Motor neuron (in vitro differentiated cells): ENCODE measurements around the gene USP5. TPM values are rescaled to one million over a fixed set of nuclear protein-coding genes. Genes with fewer than 3 reads are reported as not detected.
A peak's percentile ranks its signal among the peaks of the same experiment; 100 is the strongest.

ENCODE experiments used
- ATAC-seq, 8 experiments: fragments of 200-7000 bp; cut with Tn5 transposase; replicated peaks in 6 of 8; 2 replicates each; pipeline ENCODE4 v1.8.0; 2021; ENCODE audit warnings: mild to moderate bottlenecking in 8 of 8, moderate library complexity in 8 of 8
- H3K27ac ChIP-seq, 2 donors: fragments of 250-450 bp; sonication (Bioruptor Pico); 2 replicates each; pipeline ENCODE4 v1.9.0; 2021; ENCODE audit warnings: antibody characterized with exemption in 2 of 2, mild to moderate bottlenecking in 2 of 2, moderate library complexity in 1 of 2
- H3K4me1 ChIP-seq, 2 donors: fragments of 250-450 bp; sonication (Bioruptor Pico); replicated peaks in 1 of 2; 2 replicates each; pipeline ENCODE4 v1.6.1; 2021; ENCODE audit warnings: antibody characterized with exemption in 2 of 2, mild to moderate bottlenecking in 2 of 2, moderate library complexity in 1 of 2
- H3K4me3 ChIP-seq, 5 donors: fragments of 250-450 bp; sonication (Bioruptor Pico); 2 replicates each; pipeline ENCODE4 v1.9.0; 2021; ENCODE audit warnings: antibody characterized with exemption in 5 of 5, mild to moderate bottlenecking in 5 of 5, moderate library complexity in 4 of 5
- WGBS, 10 experiments: fragments of 450-650 bp; shearing (Covaris generic); methylation state at CpG; one replicate each; pipeline ENCODE4 v1.0.0; 2022; 5-methylcytosine and 5-hydroxymethylcytosine counted together
- in situ Hi-C, 9 experiments: fragments of 400-800 bp; cut with MboI; loops; one replicate each; pipeline ENCODE4 v1.15.0; 2021; ENCODE audit warnings: low sequenced_read_pairs in 9 of 9, low pct_unique_long_range_greater_than_20kb in 2 of 9; ENCODE audit not compliant: unreplicated experiment in 9 of 9
- total RNA-seq, 8 experiments: library from RNA; unstranded; fragments of 300-600 nt; gene quantifications; 2 replicates each; pipeline versions ENCODE4 v1.2.3 to v1.2.4, GENCODE V29; 2022

The USP5 gene
- total RNA-seq, 8 experiments from 2014 or later, result 52.3 to 122 (median 75.2) TPM

DNA sequence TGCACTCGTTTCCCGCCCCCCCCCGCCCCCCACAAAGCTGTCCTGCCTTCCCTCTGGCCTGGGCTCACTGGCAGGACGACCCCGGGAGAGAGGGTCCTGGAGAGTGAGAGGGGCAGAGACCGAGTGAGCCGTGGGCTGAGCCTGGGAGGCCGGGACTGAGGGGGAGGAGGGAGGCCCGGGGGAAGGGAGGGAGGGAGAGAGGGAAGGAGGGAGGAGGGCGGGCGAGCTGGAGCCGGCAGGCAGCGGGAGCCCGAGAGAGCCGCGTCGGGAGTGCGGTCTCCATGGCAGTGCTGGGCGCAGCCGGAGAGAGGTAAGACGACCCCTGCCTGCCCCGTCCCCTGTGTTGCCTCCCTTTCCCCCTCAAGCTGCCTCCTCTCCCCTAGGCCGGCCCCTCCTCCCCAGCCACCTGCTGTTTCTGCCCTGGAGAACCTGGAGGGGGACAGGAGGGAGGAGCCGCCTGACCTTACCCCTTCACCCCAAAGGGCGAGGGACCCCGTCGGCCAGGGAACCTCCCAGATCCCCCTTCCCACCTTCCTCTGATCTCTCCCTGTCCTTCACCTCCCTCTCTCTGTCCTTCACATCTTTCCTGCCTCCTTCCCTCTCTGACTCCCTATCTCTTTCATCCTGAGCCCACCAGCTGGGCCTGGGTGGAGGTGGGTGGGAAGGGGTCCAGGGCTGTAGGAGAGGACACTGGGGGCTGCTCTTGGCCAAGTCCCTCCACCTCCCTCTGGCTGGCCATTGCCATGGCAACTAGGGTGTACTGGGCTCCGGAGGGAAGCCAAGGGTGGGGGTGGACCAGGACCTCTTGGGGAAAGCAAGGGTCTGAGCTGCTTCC, 30.1 kb upstream of the USP5 start, which contains the start of gene GPR162:
Gene GPR162, plus strand, starts transcription at position 231 of the 835 bp plus-strand sequence. CDS start 2,078 bp downstream, outside the sequence.
- Histone ChIP-seq H3K4me3 (peak within 1 kb of the TSS; percentile 36 to 52 (median 42)), H3K27ac (peak within 1 kb of the TSS; percentile 75 to 81), H3K4me1 (peaks cover 66 to 76% of the 10 kb centered on the region in 2 donors)
- in situ Hi-C loops, result no loop called here
- peak; percentile 34 to 78 (median 72) for ATAC-seq
- no CpG with 5 or more reads among the region's 28 CpGs for WGBS, 10 experiments

DNA sequence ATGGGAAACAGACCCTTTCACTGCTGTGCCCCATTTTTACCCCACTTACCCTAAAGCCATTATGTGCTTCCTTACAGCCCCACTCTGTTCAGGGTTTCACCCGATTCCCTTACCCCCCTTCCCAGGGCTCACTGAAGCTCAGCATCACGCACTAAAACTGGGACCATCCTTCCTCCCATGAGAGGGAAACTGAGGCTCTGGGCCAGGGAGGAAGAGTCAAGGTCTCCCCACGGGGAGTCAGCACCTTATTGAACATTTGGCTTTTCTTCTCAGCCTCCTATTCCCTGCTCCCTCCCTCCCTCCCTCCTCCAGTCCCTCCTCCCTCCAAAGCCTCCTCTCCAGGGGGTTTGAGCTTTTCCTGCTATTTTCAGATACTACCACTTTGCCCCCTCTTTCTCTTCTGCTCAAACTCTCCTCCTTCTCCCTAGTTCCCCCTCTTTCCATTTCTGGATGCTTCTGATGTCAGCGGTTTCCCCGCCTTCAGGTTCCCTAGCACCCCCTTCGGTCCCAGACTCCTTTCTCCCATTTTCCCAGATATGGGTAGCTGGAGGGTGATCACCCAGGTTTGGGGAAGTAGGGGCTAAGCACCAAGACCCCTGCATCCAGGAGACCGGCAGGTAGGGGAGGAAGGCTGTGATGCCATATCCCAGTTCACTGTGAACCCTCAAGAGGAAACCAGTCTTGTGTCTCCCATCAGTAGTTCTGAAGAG, 29.4 kb upstream of the USP5 start:
- in situ Hi-C loops, result no loop called here
- WGBS, 10 experiments, result 0 to 100% (median 78%) methylated on average over 1 to 2 of the region's 7 CpGs; no CpG with 5 or more reads in 5 of the 10 experiments
- no peak for ATAC-seq
- H3K27ac ChIP-seq, result peak overlapping the region; percentile 75 to 81
- H3K4me1 ChIP-seq, result peaks cover 71 to 82% of the 10 kb centered on the region in 2 donors
- H3K4me3 ChIP-seq, result peak overlapping the region; percentile 36 to 52 (median 42)

DNA sequence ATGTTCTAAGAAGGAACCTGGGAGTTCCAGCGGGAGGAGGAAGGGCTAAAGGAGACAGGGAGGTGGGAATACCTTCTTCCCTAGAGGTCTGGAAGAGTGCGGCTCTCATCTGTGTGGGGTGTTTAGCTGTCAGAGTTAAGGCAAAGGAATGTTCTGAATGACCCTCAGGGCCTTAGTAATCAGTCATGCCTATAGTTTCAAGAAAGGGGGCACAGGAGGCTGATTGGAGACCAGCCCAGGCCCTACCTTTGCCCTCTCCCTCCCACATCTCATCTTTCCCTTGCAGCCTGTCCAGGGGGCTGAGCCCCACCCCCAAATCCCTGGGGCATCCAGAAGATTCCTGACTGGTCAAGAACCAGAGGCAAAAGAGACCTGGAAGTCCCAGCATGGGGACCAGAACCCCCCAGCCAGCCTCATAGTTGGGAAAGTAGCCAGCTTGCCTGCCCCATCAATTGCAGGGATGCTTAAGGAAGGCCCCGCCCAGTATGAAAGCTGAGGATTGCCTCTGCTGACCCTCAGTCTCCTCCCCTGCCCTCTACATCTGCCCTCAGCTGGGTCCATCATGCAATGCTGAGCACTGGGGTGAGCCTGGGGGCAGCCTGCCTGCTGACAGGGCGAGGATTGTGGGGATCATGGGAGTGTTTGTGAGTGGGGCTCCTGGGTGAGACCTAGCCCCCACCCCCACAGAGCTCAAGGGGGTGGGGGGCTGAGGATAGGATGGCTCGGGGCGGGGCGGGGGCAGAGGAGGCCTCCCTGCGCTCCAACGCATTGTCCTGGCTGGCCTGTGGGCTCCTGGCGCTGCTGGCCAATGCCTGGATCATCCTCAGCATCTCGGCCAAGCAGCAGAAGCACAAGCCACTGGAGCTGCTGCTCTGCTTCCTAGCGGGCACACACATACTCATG, 28.5 kb upstream of the USP5 start:
- in situ Hi-C loops, result no loop called here
- no peak overlapping the region for H3K4me3 ChIP-seq
- H3K27ac ChIP-seq, result peak overlapping the region in 1 of 2 donors; percentile 22
- H3K4me1 ChIP-seq, result peaks cover 63 to 74% of the 10 kb centered on the region in 2 donors
- 31 to 87% (median 50%) methylated on average over 1 to 3 of the region's 12 CpGs; no CpG with 5 or more reads in 5 of the 10 experiments for WGBS, 10 experiments
- ATAC-seq, result no peak

DNA sequence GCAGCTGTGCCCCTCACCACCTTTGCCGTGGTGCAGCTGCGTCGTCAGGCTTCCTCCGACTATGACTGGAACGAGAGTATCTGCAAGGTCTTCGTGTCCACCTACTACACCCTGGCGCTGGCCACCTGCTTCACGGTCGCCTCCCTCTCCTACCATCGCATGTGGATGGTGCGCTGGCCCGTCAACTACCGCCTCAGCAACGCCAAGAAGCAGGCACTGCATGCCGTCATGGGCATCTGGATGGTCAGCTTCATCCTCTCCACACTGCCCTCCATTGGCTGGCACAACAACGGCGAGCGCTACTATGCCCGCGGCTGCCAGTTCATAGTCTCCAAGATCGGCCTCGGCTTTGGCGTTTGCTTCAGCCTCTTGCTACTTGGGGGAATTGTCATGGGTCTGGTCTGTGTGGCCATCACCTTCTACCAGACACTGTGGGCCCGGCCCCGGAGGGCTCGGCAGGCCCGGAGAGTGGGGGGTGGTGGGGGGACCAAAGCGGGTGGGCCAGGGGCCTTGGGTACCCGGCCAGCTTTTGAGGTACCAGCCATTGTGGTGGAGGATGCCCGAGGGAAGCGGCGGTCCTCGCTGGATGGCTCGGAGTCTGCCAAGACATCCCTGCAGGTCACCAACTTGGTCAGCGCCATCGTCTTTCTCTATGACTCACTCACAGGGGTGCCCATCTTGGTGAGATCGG, 27.7 kb upstream of the USP5 start:
- no peak for ATAC-seq
- in situ Hi-C loops, result no loop called here
- Histone ChIP-seq H3K4me1 (peaks cover 55 to 67% of the 10 kb centered on the region in 2 donors), H3K27ac (peak overlapping the region in 1 of 2 donors; percentile 78), H3K4me3 (no peak overlapping the region)
- 80 to 97% (median 83%) methylated on average over 2 to 6 of the region's 37 CpGs; no CpG with 5 or more reads in 7 of the 10 experiments for WGBS, 10 experiments

DNA sequence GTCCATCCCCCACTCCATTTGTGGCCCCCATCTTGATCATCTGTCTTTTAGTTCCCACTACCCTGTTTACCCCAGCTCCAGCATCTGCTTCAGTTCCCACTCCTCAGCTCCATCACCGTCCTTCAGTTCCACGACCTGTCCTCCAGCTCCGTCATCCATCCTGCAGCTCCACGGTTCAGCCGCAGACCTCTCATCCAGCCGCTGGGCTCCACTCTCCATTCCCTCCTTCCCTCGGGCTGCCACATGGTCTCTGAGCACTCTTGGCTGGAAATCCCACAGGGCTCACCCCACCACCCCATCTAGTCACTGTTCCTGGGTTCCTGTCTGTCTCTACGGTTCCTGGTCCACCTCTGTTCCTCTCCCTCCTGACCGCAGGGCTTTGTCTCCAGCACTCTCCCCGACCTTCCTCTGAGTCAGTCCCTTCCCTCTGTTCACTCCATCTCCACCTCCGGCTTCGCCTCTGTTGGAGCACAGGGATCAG, 27.0 kb upstream of the USP5 start:
- peak in 3 of 8 experiments; percentile 0 to 8 (median 3) for ATAC-seq
- Histone ChIP-seq H3K27ac (peak overlapping the region; percentile 74 to 78), H3K4me1 (peaks cover 49 to 62% of the 10 kb centered on the region in 2 donors), H3K4me3 (peak overlapping the region in 2 of 5 donors; percentile 1 to 7)
- WGBS, 10 experiments, result 0 to 84% (median 61%) methylated on average over 1 to 6 of the region's 12 CpGs; no CpG with 5 or more reads in 2 of the 10 experiments
- in situ Hi-C loops, result loop anchor here in 1 of 9 experiments (25.0 kb wide), 1 partner anchor 88 kb away; no protein-coding TSS in a partner anchor

DNA sequence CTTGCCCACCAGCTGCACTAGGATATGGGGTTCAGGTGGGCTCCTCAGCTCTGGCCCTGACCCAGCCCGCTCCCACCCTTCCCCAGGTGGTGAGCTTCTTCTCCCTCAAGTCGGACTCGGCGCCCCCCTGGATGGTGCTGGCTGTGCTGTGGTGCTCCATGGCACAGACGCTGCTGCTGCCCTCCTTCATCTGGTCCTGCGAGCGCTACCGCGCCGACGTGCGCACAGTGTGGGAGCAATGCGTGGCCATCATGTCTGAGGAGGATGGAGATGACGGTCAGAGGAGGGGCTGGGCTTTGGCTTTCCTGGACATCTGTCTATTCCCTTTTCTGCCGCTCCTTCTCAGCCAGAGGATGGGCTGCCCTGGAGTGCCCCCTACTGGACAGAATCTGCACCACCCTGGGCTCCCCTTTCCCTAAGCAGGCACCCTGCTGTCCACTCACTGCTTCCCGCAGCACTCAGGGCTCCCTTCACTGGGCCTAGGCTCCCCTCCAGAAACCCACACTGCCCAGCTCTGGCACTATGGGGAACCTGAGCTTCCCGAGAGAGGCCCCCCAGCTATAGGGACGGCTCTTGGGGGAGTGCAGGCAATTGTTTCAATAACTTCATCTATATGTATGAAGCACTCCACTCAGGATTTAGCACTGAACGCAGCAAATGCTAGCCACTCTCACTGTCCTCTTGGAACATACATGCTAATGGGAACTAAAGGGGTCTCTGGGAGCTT, 26.4 kb upstream of the USP5 start:
- peak; percentile 28 to 75 (median 32) for ATAC-seq
- peak overlapping the region; percentile 74 to 78 for H3K27ac ChIP-seq
- H3K4me3 ChIP-seq, result peak overlapping the region; percentile 0 to 7 (median 4)
- H3K4me1 ChIP-seq, result peaks cover 49 to 62% of the 10 kb centered on the region in 2 donors
- WGBS, 10 experiments, result 0 to 26% (median 5%) methylated on average over 1 to 12 of the region's 19 CpGs; no CpG with 5 or more reads in 3 of the 10 experiments
- in situ Hi-C loops, result loop anchor here in 1 of 9 experiments (25.0 kb wide), 1 partner anchor 88 kb away; no protein-coding TSS in a partner anchor

DNA sequence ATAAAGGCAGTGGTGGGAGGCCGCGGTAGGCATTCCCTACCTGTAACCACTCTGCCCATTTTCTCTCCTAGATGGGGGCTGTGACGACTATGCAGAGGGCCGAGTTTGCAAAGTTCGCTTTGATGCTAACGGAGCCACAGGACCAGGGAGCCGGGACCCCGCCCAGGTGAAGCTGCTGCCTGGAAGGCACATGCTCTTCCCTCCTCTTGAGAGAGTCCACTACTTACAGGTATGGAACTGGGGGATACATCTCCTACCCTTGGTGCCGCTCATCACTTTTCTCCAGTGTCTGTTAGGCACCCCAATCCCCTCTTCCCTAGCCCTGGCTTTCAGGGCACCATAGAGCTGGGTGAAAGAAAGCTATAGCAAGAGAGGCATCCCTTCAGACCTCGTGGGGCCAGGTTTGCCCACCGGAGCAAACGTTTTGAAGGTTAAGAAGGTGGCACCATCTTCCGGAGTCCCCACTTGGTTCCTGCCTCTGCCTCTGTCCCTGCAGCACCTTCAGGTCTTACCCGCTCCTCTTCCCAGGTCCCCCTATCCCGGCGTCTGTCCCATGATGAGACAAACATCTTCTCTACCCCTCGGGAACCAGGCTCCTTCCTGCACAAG, 25.7 kb upstream of the USP5 start:
- no peak for ATAC-seq

DNA sequence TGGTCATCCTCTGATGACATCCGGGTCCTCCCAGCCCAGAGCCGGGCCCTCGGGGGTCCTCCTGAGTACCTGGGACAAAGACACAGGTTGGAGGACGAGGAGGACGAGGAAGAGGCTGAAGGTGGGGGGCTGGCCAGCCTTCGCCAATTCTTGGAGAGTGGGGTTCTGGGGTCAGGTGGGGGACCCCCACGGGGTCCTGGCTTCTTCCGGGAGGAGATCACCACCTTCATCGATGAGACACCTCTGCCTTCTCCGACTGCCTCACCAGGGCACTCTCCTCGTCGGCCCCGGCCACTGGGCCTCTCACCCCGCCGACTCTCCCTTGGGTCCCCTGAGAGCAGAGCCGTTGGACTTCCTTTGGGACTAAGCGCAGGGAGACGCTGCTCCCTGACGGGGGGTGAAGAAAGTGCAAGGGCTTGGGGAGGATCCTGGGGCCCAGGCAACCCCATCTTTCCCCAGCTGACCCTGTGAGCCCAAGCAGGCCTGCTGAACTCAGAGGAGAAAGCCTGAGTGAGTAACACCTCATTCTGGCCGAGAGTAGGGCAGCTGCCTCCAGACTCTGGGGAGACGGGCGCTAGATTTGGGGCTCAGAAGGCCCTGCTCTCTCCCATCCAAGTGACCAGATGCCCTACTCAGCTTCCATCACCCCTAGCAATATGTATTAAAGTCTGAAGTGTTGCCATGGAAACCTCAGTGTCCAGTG, 25.1 kb upstream of the USP5 start:
- peak overlapping the region in 4 of 5 donors; percentile 1 to 99 (median 57) for H3K4me3 ChIP-seq
- 74 to 100% (median 85%) methylated on average over 1 to 8 of the region's 22 CpGs; no CpG with 5 or more reads in 6 of the 10 experiments for WGBS, 10 experiments
- peak overlapping the region; percentile 82 to 87 for H3K27ac ChIP-seq
- peaks cover 44 to 56% of the 10 kb centered on the region in 2 donors for H3K4me1 ChIP-seq
- in situ Hi-C loops, result loop anchor here in 1 of 9 experiments (25.0 kb wide), 1 partner anchor 90 kb away; no protein-coding TSS in a partner anchor
- no peak for ATAC-seq

More for the DNA sequence above, 25.7 kb upstream of the USP5 start:
- Histone ChIP-seq H3K4me3 (no peak overlapping the region), H3K4me1 (peaks cover 44 to 58% of the 10 kb centered on the region in 2 donors), H3K27ac (peak overlapping the region in 1 of 2 donors; percentile 87)
- 51 to 94% (median 85%) methylated on average over 1 to 7 of the region's 17 CpGs; no CpG with 5 or more reads in 2 of the 10 experiments for WGBS, 10 experiments
- in situ Hi-C loops, result loop anchor here in 1 of 9 experiments (25.0 kb wide), 1 partner anchor 89 kb away; no protein-coding TSS in a partner anchor

DNA sequence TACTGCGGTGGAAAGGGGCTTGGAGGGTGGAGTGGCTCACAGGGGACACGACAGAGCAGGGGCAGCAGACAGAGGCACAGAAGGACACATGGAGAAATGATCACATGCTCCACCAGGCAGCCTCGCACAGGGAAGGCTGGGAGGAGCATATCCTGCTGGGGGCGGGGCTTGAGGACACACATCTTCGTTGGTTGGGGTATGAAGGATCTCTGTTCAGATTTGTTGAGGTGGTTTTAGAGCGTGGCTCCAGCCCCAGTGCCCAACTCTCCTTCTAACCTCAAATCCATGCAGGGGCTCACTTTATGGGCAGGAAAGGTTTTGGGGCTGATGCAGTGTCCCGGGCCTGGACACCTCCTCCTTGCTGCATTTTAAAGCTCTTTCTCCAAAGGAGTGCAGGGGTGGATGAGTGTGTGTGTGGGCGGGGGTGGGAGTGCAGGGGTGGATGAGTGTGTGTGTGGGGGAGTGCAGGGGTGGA, 24.5 kb upstream of the USP5 start:
- H3K4me1 ChIP-seq, result peaks cover 38 to 53% of the 10 kb centered on the region in 2 donors
- in situ Hi-C loops, result loop anchor here in 1 of 9 experiments (25.0 kb wide), 1 partner anchor 90 kb away; no protein-coding TSS in a partner anchor
- H3K27ac ChIP-seq, result peak overlapping the region; percentile 82 to 87
- WGBS, 10 experiments, result 0 to 10% methylated on average over 1 to 2 of the region's 8 CpGs; no CpG with 5 or more reads in 8 of the 10 experiments
- ATAC-seq, result peak; percentile 20 to 80 (median 74)
- peak overlapping the region; percentile 23 to 99 (median 80) for H3K4me3 ChIP-seq
